Right lobe of liver (tissue), 4 donors: ENCODE data around the gene LMBRD1.

ENCODE experiments used
- POLR2A ChIP-seq: fragments of 450-650 bp; IDR thresholded peaks from one replicate; pipeline ENCODE4 v1.6.1; 2017; ENCODE audit warnings: antibody characterized with exemption, mild to moderate bottlenecking
- TF ChIP-seq, protein P1 (sequence below), 4 donors: fragments of 200-600 bp in 3 of 4; fragments of 450-650 bp in 1 of 4; IDR thresholded peaks; one replicate each; pipeline versions ENCODE4 v1.5.1 to v1.8.0; 2016 to 2022; ENCODE audit warnings: antibody characterized with exemption in 4 of 4, mild to moderate bottlenecking in 2 of 4
- donor health status: DM: no; HTN: no; CAD: no.
- donor health status: DM: no; HTN: no; CAD: no.
- donor health status: DM: no; HTN: yes; CAD: no.

DNA sequence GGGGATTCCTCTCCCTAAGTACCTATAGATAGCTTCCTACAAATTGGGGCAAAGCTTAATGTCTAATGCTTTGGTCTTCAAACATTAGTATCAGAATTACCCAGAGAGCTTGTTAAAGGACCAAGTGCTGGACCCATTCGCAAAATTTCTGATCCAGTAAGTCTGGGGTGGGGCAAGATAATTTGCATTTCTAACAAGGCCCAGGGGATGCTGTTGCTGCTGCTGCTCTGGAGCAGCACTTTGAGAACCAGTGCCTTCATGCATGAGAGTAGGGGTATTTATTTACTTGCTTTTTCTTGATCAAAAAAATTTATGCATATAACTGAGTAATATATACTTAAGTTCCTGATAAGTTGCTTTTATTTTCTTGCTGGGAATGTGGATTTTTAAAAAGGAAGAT is 45.1 kb upstream of the LMBRD1 start:
- TF ChIP-seq, protein P1, sequence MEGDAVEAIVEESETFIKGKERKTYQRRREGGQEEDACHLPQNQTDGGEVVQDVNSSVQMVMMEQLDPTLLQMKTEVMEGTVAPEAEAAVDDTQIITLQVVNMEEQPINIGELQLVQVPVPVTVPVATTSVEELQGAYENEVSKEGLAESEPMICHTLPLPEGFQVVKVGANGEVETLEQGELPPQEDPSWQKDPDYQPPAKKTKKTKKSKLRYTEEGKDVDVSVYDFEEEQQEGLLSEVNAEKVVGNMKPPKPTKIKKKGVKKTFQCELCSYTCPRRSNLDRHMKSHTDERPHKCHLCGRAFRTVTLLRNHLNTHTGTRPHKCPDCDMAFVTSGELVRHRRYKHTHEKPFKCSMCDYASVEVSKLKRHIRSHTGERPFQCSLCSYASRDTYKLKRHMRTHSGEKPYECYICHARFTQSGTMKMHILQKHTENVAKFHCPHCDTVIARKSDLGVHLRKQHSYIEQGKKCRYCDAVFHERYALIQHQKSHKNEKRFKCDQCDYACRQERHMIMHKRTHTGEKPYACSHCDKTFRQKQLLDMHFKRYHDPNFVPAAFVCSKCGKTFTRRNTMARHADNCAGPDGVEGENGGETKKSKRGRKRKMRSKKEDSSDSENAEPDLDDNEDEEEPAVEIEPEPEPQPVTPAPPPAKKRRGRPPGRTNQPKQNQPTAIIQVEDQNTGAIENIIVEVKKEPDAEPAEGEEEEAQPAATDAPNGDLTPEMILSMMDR (IDR thresholded peaks at IDR 0.05): no peak
- TF ChIP-seq POLR2A: no peak
